Transverse colon (tissue), 4 donors: ENCODE data around the gene TMEM52. TPM values are rescaled to one million over a fixed set of nuclear protein-coding genes. Genes with fewer than 3 reads are reported as not detected.

Experiments used
- DNase-seq: peaks from one replicate; pipeline ENCODE4 v3.0.0-alpha.2; 2019
- H3K27ac ChIP-seq, 4 donors: fragments of 200-600 bp; sonication (generic); 2 replicates each; pipeline ENCODE4 v1.5.1; 2016 to 2018; ENCODE audit warnings: inconsistent platforms in 4 of 4
- H3K27me3 ChIP-seq: fragments of 200-600 bp; sonication (generic); 2 replicates; pipeline ENCODE4 v1.5.1; 2017; ENCODE audit warnings: inconsistent platforms
- H3K36me3 ChIP-seq, 4 donors: fragments of 200-600 bp; sonication (generic); 2 replicates each; pipeline ENCODE4 v1.5.1; 2017 to 2019; ENCODE audit warnings: inconsistent platforms in 4 of 4
- H3K4me1 ChIP-seq, 4 donors: fragments of 200-600 bp; sonication (generic); 2 replicates each; pipeline ENCODE4 v1.5.1; 2017 to 2020; ENCODE audit warnings: inconsistent platforms in 4 of 4
- H3K4me3 ChIP-seq, 4 donors: fragments of 200-600 bp; sonication (generic); 1 replicate in 1 of 4; 2 replicates in 3 of 4; pipeline versions ENCODE4 v1.5.1 to v1.6.1; 2017 to 2019; ENCODE audit warnings: inconsistent platforms in 4 of 4
- H3K9me3 ChIP-seq, 2 donors: fragments of 200-600 bp; sonication (generic); 2 replicates each; pipeline ENCODE4 v1.5.1; 2017 to 2019; ENCODE audit warnings: inconsistent platforms in 2 of 2
- EP300 ChIP-seq: sonication (generic); formaldehyde crosslinking; IDR thresholded peaks from one replicate; pipeline ENCODE4 v1.6.1; 2017; ENCODE audit warnings: antibody characterized with exemption, low read depth
- POLR2A ChIP-seq: fragments of 450-650 bp; IDR thresholded peaks from one replicate; pipeline ENCODE4 v1.6.1; 2016; ENCODE audit warnings: antibody characterized with exemption, mild to moderate bottlenecking, moderate library complexity
- POLR2AphosphoS5 ChIP-seq, 3 donors: sonication (generic); formaldehyde crosslinking; IDR thresholded peaks; one replicate each; pipeline ENCODE4 v1.6.1; 2016; ENCODE audit warnings: antibody characterized with exemption in 3 of 3
- WGBS, 2 donors: methylation state at CpG; one replicate each; pipeline ENCODE4 v1.1.5; 2018; ENCODE audit warnings: low coverage in 1 of 2; 5-methylcytosine and 5-hydroxymethylcytosine counted together
- in situ Hi-C, 4 donors: fragments of 200-750 bp; cut with MboI; loops; one replicate each; pipeline versions ENCODE4 v1.15.0 to v1.15.1; 2017; ENCODE audit warnings: low sequenced_read_pairs in 3 of 4, low pct_ligation_motif_present in 1 of 4, low pct_unique_long_range_greater_than_20kb in 1 of 4
- intact Hi-C: fragments of 100-400 bp; cut with DNase I; formaldehyde crosslinking; loops from one replicate; pipeline ENCODE4 v1.15.1; 2023; ENCODE audit warnings: low total_unique reads
- total RNA-seq, 4 donors: library from RNA; depleted of rRNA; stranded (reverse); fragments of >200 nt; gene quantifications; one replicate each; pipeline ENCODE4 v1.1.0, GENCODE V29; 2016
- TF ChIP-seq, protein P1 (sequence below), 5 experiments: fragments of 200-600 bp in 3 of 5; fragments of 450-650 bp in 2 of 5; sonication (generic) in 3 of 5; IDR thresholded peaks; 1 replicate in 2 of 5; 2 replicates in 3 of 5; pipeline ENCODE4 v1.5.1; 2016 to 2017; ENCODE audit warnings: antibody characterized with exemption in 5 of 5, inconsistent platforms in 3 of 5, mild to moderate bottlenecking in 2 of 5, moderate library complexity in 1 of 5

TMEM52 gene
- total RNA-seq, 4 donors from 2014 or later, result 5.2 to 9.5 (median 5.3) TPM; not detected in 1

DNA sequence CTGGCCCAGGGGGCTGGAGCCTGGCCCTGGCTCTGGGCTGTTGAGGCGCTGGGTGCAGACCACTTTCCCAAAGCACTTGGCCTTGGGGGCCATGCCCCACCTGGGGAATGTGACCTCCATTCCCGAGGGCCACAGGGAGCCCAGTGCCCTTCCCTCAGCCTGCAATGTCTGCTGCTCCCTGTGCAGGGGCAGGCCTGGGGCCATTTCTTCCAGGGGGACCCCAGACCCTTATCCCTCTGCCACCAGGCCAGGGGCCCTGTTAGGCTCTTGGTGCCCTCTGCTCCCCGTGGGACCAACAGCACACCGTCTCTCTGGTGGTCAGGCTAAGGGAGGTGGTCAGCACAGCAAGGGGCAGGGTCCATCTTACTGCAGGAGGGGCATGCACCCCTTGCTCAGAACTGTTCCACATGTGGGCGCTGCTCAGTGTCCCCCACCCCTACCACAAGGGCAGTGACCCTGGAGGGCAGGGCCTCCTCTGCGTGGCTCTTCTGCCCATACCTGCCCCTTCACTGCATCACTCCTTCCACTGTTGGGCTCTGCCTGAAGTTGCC is 1.1 kb upstream of the TMEM52 start:
- Histone ChIP-seq H3K4me1 (peaks cover 15 to 37% (median 30%) of the 10 kb centered on the region in 4 donors), H3K27me3 (no peaks in the 10 kb centered on the region), H3K4me3 (peak overlapping the region in 1 of 4 donors; percentile 52), H3K36me3 (no peaks in the 10 kb centered on the region), H3K27ac (peak overlapping the region; percentile 72 to 83 (median 79)), H3K9me3 (no peaks in the 10 kb centered on the region)
- intact Hi-C loops, result no loop called here
- peak; percentile 15 for DNase-seq
- in situ Hi-C loops, result no loop called here
- no peak for TF ChIP-seq EP300
- TF ChIP-seq POLR2AphosphoS5 (IDR thresholded peaks at IDR 0.05), result no peak
- TF ChIP-seq, protein P1, sequence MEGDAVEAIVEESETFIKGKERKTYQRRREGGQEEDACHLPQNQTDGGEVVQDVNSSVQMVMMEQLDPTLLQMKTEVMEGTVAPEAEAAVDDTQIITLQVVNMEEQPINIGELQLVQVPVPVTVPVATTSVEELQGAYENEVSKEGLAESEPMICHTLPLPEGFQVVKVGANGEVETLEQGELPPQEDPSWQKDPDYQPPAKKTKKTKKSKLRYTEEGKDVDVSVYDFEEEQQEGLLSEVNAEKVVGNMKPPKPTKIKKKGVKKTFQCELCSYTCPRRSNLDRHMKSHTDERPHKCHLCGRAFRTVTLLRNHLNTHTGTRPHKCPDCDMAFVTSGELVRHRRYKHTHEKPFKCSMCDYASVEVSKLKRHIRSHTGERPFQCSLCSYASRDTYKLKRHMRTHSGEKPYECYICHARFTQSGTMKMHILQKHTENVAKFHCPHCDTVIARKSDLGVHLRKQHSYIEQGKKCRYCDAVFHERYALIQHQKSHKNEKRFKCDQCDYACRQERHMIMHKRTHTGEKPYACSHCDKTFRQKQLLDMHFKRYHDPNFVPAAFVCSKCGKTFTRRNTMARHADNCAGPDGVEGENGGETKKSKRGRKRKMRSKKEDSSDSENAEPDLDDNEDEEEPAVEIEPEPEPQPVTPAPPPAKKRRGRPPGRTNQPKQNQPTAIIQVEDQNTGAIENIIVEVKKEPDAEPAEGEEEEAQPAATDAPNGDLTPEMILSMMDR (IDR thresholded peaks at IDR 0.05), result no peak
- no peak for TF ChIP-seq POLR2A
- 82% methylated on average over 6 of the region's 6 CpGs; no CpG with 5 or more reads in 1 of the 2 donors for WGBS, 2 donors

DNA sequence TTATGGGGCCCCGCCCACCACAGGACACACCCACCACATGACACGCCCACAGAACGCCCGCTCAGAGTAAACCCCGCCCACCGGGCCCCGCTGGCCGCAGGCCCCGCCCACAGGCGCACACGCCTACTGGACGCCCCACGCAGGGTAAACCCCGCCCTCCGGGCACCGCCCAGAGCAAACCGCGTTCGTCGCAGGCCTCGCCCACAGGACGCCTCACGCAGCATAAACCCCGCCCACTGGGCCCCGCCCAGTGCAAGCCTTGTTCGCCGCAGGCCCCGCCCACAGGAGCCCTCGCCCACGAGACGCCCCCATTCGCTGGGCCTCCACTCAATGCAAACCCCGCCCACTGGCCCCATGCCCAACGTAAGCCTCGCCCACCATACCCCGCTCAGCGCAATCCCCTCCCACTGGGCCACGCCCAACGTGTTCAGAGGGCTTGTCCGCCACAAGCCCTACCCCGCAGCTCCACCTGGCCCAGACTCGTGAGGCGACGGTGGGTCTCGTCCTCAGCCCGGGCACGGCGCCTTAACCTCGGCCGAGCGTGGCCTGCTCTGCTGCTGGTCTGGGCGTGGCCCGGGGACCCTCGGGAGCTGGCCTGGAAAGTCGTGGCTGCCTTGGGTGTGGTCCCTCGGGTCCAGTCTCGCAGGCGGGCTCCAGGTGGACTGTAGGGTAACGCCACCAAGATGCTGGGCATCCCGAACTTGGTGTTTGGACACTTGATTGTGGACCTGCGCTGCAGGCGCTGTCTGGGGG is 401 bp upstream of the TMEM52 start:
- Histone ChIP-seq H3K9me3 (no peaks in the 10 kb centered on the region), H3K4me3 (peak overlapping the region in 3 of 4 donors; percentile 42 to 52 (median 46)), H3K27me3 (no peaks in the 10 kb centered on the region), H3K27ac (peak overlapping the region; percentile 72 to 83 (median 79)), H3K36me3 (no peaks in the 10 kb centered on the region), H3K4me1 (peaks cover 15 to 37% (median 30%) of the 10 kb centered on the region in 4 donors)
- in situ Hi-C loops (no loop called here), intact Hi-C loops (no loop called here)
- 11% methylated on average over 44 of the region's 62 CpGs; no CpG with 5 or more reads in 1 of the 2 donors for WGBS, 2 donors
- peak; percentile 3 for TF ChIP-seq POLR2A
- TF ChIP-seq, protein P1 (IDR thresholded peaks at IDR 0.05), result no peak
- TF ChIP-seq POLR2AphosphoS5 (IDR thresholded peaks at IDR 0.05), result peak in 2 of 3 donors; percentile 54 to 55
- no peak for TF ChIP-seq EP300
- peak; percentile 100 for DNase-seq

DNA sequence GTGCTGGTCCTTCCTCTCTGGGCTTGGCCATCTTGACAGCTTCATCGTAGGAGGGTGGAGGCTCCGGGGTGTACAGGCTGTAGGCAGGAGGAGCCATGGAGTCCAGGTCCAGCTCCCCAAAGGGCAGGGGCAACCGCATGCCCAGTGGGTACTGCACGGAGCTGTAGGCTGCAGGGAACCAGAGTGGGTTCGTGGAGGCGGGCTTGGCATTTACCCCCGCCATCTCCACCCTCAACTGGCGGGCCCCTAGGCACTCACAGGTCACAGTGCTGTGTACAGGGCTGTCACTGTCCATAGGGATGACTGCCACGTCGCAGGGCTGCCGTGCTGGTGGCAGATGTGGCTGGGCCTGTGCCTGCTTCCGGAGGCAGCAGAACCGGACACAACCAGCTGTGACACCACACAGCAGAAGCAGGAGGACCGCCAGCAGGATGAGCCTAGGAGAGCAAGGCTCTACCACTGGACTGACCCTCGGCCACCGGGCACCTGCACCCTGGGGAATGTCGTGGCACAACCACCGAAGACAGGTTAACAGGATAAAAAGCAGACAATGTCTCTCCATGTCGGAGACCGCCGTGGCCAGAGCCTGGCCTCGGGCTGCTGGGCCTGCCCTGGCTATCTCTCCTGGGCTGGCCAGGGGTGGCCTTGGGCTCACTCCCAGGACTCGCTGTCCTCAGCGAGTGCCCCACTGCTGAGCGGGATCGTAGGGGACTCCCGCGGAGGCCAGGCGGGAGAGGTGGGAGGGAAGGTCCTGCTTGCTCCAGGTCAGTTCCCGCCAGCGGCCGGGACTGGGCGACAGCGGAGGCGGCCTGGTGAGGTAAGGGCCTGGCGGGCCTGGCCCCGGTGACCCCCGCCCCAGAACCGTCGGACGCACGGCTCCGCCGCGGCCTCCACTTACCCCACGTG is 831 bp downstream of the TMEM52 start:
- H3K4me3 ChIP-seq, result peak overlapping the region; percentile 42 to 64 (median 49)
- DNase-seq, result peak; percentile 26
- in situ Hi-C loops, result no loop called here
- no peak for TF ChIP-seq POLR2AphosphoS5 (IDR thresholded peaks at IDR 0.05)
- TF ChIP-seq EP300, result no peak
- TF ChIP-seq POLR2A, result no peak
- TF ChIP-seq, protein P1 (IDR thresholded peaks at IDR 0.05), result no peak
- peaks cover 12 to 34% (median 24%) of the 10 kb centered on the region in 4 donors for H3K4me1 ChIP-seq
- 53% methylated on average over 24 of the region's 46 CpGs; no CpG with 5 or more reads in 1 of the 2 donors for WGBS, 2 donors
- peak overlapping the region; percentile 72 to 83 (median 79) for H3K27ac ChIP-seq
- no peaks in the 10 kb centered on the region for H3K36me3 ChIP-seq
- H3K27me3 ChIP-seq, result no peaks in the 10 kb centered on the region
- intact Hi-C loops, result no loop called here
- no peaks in the 10 kb centered on the region for H3K9me3 ChIP-seq
